Caco-2 (cell line): ENCODE measurements around the gene IQGAP1. TPM values are rescaled to one million over a fixed set of nuclear protein-coding genes. Genes with fewer than 3 reads are reported as not detected.

Experiments used
- BruUV-seq: library from RNA; stranded (reverse); fragments of 400-500 nt; replicated peaks from 2 replicates; lab custom pipeline; 2021; lab: Mats Ljungman, UMichigan
- CTCF ChIA-PET: fragments of 300-600 bp; sonication (Branson Sonifier 250); formaldehyde crosslinking; loops from one replicate; lab custom pipeline; 2022; ENCODE audit warnings: antibody characterized with exemption; lab: Charles Lee
- POLR2A ChIA-PET: fragments of 300-600 bp; sonication (Branson Sonifier 250); formaldehyde crosslinking; loops from one replicate; lab custom pipeline; 2022; ENCODE audit warnings: antibody characterized with exemption; lab: Charles Lee
- DNase-seq, 2 experiments: peaks; one replicate each; pipeline versions ENCODE4 v3.0.0 to v3.0.0-alpha.2; 2020 to 2022
- H3K27me3 ChIP-seq: replicated peaks from 2 replicates; pipeline ENCODE4 v1.6.0; 2011; ENCODE audit warnings: low read length; ENCODE audit not compliant: control insufficient read depth, insufficient read depth
- H3K36me3 ChIP-seq: 2 replicates; pipeline ENCODE4 v1.5.1; 2011; ENCODE audit warnings: low read length; ENCODE audit not compliant: control insufficient read depth, insufficient read depth
- H3K4me1 ChIP-seq: fragments of 250-450 bp; sonication (Bioruptor Pico); 2 replicates; pipeline ENCODE4 v1.5.1; 2020; ENCODE audit warnings: mild to moderate bottlenecking
- H3K4me3 ChIP-seq: 2 replicates; pipeline ENCODE4 v1.5.1; 2011; ENCODE audit warnings: low read depth, mild to moderate bottlenecking, control low read depth, low read length
- H3K9me3 ChIP-seq: fragments of 250-450 bp; sonication (Bioruptor Pico); 2 replicates; pipeline ENCODE4 v1.5.1; 2020; ENCODE audit warnings: mild to moderate bottlenecking, moderate library complexity
- H3K27ac Mint-ChIP-seq: one replicate; pipeline ENCODE4 v1.8.0; 2022; ENCODE audit warnings: mixed read lengths; ENCODE audit not compliant: unreplicated experiment
- H3K27me3 Mint-ChIP-seq: one replicate; pipeline ENCODE4 v1.8.0; 2022; ENCODE audit warnings: mixed read lengths; ENCODE audit not compliant: insufficient read depth, unreplicated experiment
- H3K36me3 Mint-ChIP-seq: one replicate; pipeline ENCODE4 v1.8.0; 2022; ENCODE audit warnings: mild to moderate bottlenecking, mixed read lengths; ENCODE audit not compliant: insufficient read depth, unreplicated experiment
- H3K4me1 Mint-ChIP-seq: one replicate; pipeline ENCODE4 v1.8.0; 2022; ENCODE audit warnings: low read depth, mixed read lengths; ENCODE audit not compliant: unreplicated experiment
- H3K4me3 Mint-ChIP-seq: one replicate; pipeline ENCODE4 v1.8.0; 2022; ENCODE audit warnings: mild to moderate bottlenecking, moderate library complexity, mixed read lengths; ENCODE audit not compliant: unreplicated experiment
- H3K9me3 Mint-ChIP-seq: one replicate; pipeline ENCODE4 v1.8.0; 2022; ENCODE audit warnings: mixed read lengths; ENCODE audit not compliant: unreplicated experiment
- CTCF ChIP-seq, 2 experiments: fragments of 200-600 bp in 1 of 2; IDR thresholded peaks; 1 replicate in 1 of 2; 2 replicates in 1 of 2; pipeline versions ENCODE4 v1.5.1 to v1.8.0; 2011 to 2022; ENCODE audit warnings: antibody characterized with exemption in 1 of 2, control low read depth in 1 of 2, inconsistent platforms in 1 of 2, low read depth in 1 of 2, low read length in 1 of 2, mild to moderate bottlenecking in 1 of 2, moderate library complexity in 1 of 2; ENCODE audit not compliant: insufficient read depth in 1 of 2, severe bottlenecking in 1 of 2, unreplicated experiment in 1 of 2
- intact Hi-C: fragments of 100-400 bp; cut with micrococcal nuclease; formaldehyde crosslinking; loops from one replicate; pipeline ENCODE4 v1.10.0; 2022; ENCODE audit not compliant: unreplicated experiment
- total RNA-seq: library from RNA; stranded (reverse); gene quantifications from 2 replicates; pipeline ENCODE4 v1.2.3, GENCODE V29; 2022

IQGAP1 gene
- total RNA-seq, 1 experiment from 2014 or later: 142 TPM

GRCh38 chr15:90432253-90432652, 44.2 kb downstream of the IQGAP1 start:
- no peaks in the 10 kb centered on the region for H3K4me1 ChIP-seq
- H3K36me3 ChIP-seq: no peaks in the 10 kb centered on the region
- peaks cover 7% of the 10 kb centered on the region for H3K4me1 Mint-ChIP-seq
- CTCF ChIA-PET: no interaction called here
- H3K36me3 Mint-ChIP-seq: peaks cover 54% of the 10 kb centered on the region
- H3K27me3 Mint-ChIP-seq: no peaks in the 10 kb centered on the region
- H3K27ac Mint-ChIP-seq: no peak overlapping the region
- no peaks in the 10 kb centered on the region for H3K9me3 Mint-ChIP-seq
- no peak for DNase-seq
- no peaks in the 10 kb centered on the region for H3K9me3 ChIP-seq
- no peak overlapping the region for H3K4me3 Mint-ChIP-seq
- H3K27me3 ChIP-seq: no peaks in the 10 kb centered on the region
- intact Hi-C loops: no loop called here
- POLR2A ChIA-PET: no interaction called here
- no peak overlapping the region for H3K4me3 ChIP-seq
- no peak for TF ChIP-seq CTCF (IDR thresholded peaks at IDR 0.05; ENCODE audit: insufficient read depth in 1 of 2, low read depth in 1 of 2, low read length in 1 of 2, severe bottlenecking in 1 of 2, unreplicated experiment in 1 of 2)
- BruUV-seq: no TSS peak

- Mint-ChIP-seq H3K4me3 (no peak overlapping the region), H3K27ac (no peak overlapping the region), H3K9me3 (no peaks in the 10 kb centered on the region), H3K4me1 (peaks cover 7% of the 10 kb centered on the region), H3K36me3 (peaks cover 55% of the 10 kb centered on the region), H3K27me3 (no peaks in the 10 kb centered on the region)
- CTCF ChIA-PET: interaction anchor here (0.6 kb wide), 1 partner anchor 37 kb away, joined by 3 read pairs; no protein-coding TSS in a partner anchor
- no TSS peak for BruUV-seq
- TF ChIP-seq CTCF (IDR thresholded peaks at IDR 0.05; ENCODE audit: insufficient read depth in 1 of 2, low read depth in 1 of 2, low read length in 1 of 2, severe bottlenecking in 1 of 2, unreplicated experiment in 1 of 2): no peak
- intact Hi-C loops: no loop called here
- H3K27me3 ChIP-seq: no peaks in the 10 kb centered on the region
- no peaks in the 10 kb centered on the region for H3K36me3 ChIP-seq
- no peak overlapping the region for H3K4me3 ChIP-seq
- no peaks in the 10 kb centered on the region for H3K9me3 ChIP-seq
- H3K4me1 ChIP-seq: no peaks in the 10 kb centered on the region
- no peak for DNase-seq
- POLR2A ChIA-PET: no interaction called here
These were observed 47.8 kb downstream of the IQGAP1 start for GRCh38 chr15:90435652-90436337.

GRCh38 chr15:90436952-90437351, 48.9 kb downstream of the IQGAP1 start:
- H3K4me1 ChIP-seq: no peaks in the 10 kb centered on the region
- Mint-ChIP-seq H3K27ac (no peak overlapping the region), H3K36me3 (peaks cover 64% of the 10 kb centered on the region), H3K9me3 (no peaks in the 10 kb centered on the region), H3K27me3 (no peaks in the 10 kb centered on the region), H3K4me1 (peaks cover 7% of the 10 kb centered on the region), H3K4me3 (no peak overlapping the region)
- POLR2A ChIA-PET: no interaction called here
- no peak for TF ChIP-seq CTCF (IDR thresholded peaks at IDR 0.05; ENCODE audit: insufficient read depth in 1 of 2, low read depth in 1 of 2, low read length in 1 of 2, severe bottlenecking in 1 of 2, unreplicated experiment in 1 of 2)
- CTCF ChIA-PET: no interaction called here
- no peaks in the 10 kb centered on the region for H3K36me3 ChIP-seq
- H3K4me3 ChIP-seq: no peak overlapping the region
- no peak for DNase-seq
- no TSS peak for BruUV-seq
- H3K9me3 ChIP-seq: no peaks in the 10 kb centered on the region
- intact Hi-C loops: no loop called here
- no peaks in the 10 kb centered on the region for H3K27me3 ChIP-seq
